Endothelial cell (in vitro differentiated cells): ENCODE results near the gene CEL. TPM values are rescaled to one million over a fixed set of nuclear protein-coding genes. Genes with fewer than 3 reads are reported as not detected.

Source experiments
- DNase-seq: peaks from one replicate; pipeline ENCODE4 v3.0.0; 2021; ENCODE audit warnings: low spot score
- H3K27ac Mint-ChIP-seq: one replicate; pipeline ENCODE4 v1.8.0; 2021; ENCODE audit warnings: mixed read lengths, inconsistent platforms; ENCODE audit not compliant: unreplicated experiment
- H3K27me3 Mint-ChIP-seq: one replicate; pipeline ENCODE4 v1.8.0; 2021; ENCODE audit warnings: mild to moderate bottlenecking, moderate library complexity, mixed read lengths, inconsistent platforms; ENCODE audit not compliant: unreplicated experiment
- H3K36me3 Mint-ChIP-seq: one replicate; pipeline ENCODE4 v1.8.0; 2021; ENCODE audit warnings: mild to moderate bottlenecking, low read depth, mixed read lengths, inconsistent platforms; ENCODE audit not compliant: unreplicated experiment
- H3K4me1 Mint-ChIP-seq: one replicate; pipeline ENCODE4 v1.8.0; 2021; ENCODE audit warnings: mild to moderate bottlenecking, mixed read lengths, inconsistent platforms; ENCODE audit not compliant: unreplicated experiment
- H3K4me3 Mint-ChIP-seq: one replicate; pipeline ENCODE4 v1.8.0; 2021; ENCODE audit warnings: mild to moderate bottlenecking, mixed read lengths, inconsistent platforms; ENCODE audit not compliant: unreplicated experiment
- H3K9me3 Mint-ChIP-seq: one replicate; pipeline ENCODE4 v1.8.0; 2021; ENCODE audit warnings: mixed read lengths, inconsistent platforms; ENCODE audit not compliant: unreplicated experiment
- total RNA-seq: library from RNA; stranded (reverse); fragmentation: NEBNext Ultra II Directional; extraction: Animal tissue kit (Norgen Biotek cat#: 25700); gene quantifications from one replicate; pipeline ENCODE4 v1.2.1, GENCODE V29; 2021; ENCODE audit not compliant: unreplicated experiment
- TF ChIP-seq, protein P1 (sequence below): fragments of 200-600 bp; sonication (generic); IDR thresholded peaks from one replicate; pipeline ENCODE4 v1.5.0; 2021; ENCODE audit warnings: antibody characterized with exemption; ENCODE audit not compliant: unreplicated experiment

CEL gene
- total RNA-seq, 1 donor from 2014 or later: 4.2 TPM

DNA sequence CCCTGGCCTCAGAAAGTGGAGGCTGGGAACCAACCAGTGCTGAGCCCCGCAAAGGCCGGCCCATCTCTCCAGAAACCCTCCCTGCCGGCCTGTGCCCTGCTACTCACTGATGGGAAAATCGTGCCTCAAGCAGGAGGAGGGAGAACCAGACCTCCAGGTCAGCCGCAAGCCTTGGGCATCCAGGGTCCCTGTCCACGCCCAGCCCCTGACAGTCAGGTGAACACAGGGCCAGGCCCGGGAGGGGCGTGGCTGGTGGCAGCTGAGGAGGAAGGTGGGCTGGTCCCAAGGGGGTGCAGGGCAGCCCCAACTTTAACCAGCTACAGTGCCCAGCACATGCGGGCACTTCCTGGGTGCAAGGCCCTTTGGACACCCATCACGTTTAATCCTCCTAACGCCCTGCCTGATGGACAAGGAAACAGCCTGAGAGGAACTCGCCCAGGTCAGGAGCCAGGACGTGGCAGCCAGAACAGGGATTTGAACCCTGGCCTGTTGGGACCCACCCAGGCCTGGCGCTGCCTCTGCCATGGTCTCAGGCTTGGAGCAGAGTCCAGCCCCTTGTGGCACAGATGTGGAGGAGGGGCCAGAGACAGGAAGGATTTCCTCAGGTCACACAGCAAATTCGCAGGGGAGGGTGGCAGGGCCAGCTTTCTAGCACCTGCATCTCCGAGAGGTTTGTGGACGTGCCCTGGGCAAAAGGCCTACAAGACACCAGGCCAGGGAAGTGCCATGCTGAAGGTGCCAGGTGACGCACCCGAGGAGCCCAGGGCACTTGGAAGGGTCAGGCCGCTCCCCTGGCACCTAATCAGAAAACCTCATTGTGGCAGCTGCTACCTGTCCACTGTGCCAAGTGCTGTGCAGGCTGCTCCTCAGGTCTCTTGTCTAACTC lies 54.8 kb downstream of the CEL start:
- no peak for DNase-seq
- Mint-ChIP-seq H3K4me3 (no peak overlapping the region), H3K27ac (no peak overlapping the region), H3K36me3 (peaks cover 12% of the 10 kb centered on the region), H3K9me3 (no peaks in the 10 kb centered on the region), H3K4me1 (peaks cover 45% of the 10 kb centered on the region), H3K27me3 (peaks cover 10% of the 10 kb centered on the region)
- TF ChIP-seq, protein P1, sequence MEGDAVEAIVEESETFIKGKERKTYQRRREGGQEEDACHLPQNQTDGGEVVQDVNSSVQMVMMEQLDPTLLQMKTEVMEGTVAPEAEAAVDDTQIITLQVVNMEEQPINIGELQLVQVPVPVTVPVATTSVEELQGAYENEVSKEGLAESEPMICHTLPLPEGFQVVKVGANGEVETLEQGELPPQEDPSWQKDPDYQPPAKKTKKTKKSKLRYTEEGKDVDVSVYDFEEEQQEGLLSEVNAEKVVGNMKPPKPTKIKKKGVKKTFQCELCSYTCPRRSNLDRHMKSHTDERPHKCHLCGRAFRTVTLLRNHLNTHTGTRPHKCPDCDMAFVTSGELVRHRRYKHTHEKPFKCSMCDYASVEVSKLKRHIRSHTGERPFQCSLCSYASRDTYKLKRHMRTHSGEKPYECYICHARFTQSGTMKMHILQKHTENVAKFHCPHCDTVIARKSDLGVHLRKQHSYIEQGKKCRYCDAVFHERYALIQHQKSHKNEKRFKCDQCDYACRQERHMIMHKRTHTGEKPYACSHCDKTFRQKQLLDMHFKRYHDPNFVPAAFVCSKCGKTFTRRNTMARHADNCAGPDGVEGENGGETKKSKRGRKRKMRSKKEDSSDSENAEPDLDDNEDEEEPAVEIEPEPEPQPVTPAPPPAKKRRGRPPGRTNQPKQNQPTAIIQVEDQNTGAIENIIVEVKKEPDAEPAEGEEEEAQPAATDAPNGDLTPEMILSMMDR: no peak

DNA sequence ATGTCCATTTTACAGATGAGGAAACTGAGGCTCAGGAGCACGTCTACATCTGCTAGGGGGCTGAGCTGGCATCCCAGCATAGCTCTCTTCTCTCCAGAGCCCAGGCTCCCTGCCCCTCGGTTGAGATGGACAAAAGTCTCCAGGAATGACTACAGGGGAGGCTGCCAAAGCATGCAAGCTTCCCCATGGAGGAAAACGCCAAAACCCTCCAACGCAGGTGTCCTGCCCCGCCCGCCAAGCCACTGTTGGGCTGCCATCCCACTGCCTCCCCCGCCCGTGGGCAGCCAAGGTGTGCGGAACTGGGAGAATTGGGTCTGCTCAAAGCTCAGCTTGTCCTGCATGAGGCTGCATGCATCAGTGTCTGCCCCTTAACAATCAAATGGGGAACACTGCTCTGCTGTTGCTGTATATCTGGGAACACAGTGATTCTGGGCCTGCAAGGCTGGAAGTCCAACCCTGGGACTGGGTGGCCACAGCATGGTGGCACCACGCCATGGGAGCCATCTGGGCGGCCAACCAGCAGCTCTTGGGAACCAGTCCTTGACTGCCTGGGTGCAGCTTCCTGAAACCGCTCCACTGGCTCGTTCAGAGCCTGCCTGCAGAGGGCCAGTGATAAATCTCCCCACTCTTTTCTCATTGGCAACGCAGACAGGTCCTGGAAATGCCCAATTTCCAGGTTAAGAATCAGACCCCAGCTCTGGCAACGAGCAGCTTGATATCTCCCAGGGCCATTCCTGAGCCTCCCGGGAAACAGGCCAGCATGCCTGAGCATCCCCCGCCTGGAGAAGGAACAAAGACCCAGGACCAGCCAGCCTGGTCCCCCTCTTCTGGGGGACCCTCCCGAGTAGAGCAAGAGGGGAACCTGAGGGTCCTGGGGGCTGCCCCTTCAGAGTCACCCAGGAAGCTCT lies 55.7 kb downstream of the CEL start:
- Mint-ChIP-seq H3K9me3 (no peaks in the 10 kb centered on the region), H3K36me3 (peaks cover 12% of the 10 kb centered on the region), H3K27ac (no peak overlapping the region), H3K4me1 (peaks cover 54% of the 10 kb centered on the region), H3K27me3 (peaks cover 14% of the 10 kb centered on the region), H3K4me3 (peak overlapping the region; percentile 71)
- TF ChIP-seq, protein P1: no peak
- DNase-seq: no peak

DNA sequence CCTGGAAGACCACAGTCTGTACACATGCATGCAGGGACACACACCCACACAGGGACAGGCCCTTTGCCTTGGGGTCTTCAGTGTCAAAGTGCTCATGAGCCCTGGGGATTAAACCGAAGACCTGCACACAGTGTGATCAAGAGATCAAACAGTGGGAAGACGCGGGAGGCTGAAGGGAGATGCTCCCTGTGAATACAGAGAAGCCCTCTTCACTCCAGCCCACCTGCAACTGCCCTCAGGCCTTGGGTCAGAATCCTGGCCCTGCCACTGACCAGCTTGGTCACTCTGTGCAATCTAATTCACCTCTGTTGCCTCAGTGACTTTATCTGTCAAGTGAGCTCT lies 56.4 kb downstream of the CEL start:
- Mint-ChIP-seq H3K27ac (peak overlapping the region; percentile 83), H3K9me3 (no peaks in the 10 kb centered on the region), H3K36me3 (peaks cover 12% of the 10 kb centered on the region), H3K27me3 (peaks cover 16% of the 10 kb centered on the region), H3K4me3 (peak overlapping the region; percentile 91), H3K4me1 (peaks cover 59% of the 10 kb centered on the region)
- TF ChIP-seq, protein P1: no peak
- no peak for DNase-seq

DNA sequence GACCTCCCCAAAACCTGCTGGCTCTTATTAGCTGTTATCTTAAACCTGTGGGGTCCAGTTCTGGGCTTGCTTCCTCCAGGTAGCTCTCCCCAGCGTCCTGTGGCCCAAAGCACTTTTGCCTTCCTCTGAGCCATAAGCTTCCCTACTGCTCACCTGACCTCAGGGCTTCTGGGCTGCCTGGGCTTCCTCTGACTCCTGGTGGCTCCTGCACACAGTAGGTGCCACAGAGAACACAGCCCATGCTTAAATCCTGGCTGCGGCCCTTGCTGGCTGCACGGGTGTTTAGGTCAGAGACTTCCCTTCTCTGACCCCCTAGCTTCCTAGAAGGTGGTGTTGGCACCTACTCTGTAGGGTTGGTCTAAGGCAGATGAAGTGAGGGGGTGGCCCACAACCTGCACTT lies 56.8 kb downstream of the CEL start:
- no peak for DNase-seq
- Mint-ChIP-seq H3K4me3 (peak overlapping the region; percentile 91), H3K4me1 (peaks cover 59% of the 10 kb centered on the region), H3K36me3 (peaks cover 12% of the 10 kb centered on the region), H3K9me3 (no peaks in the 10 kb centered on the region), H3K27ac (peak overlapping the region; percentile 83), H3K27me3 (peaks cover 17% of the 10 kb centered on the region)
- TF ChIP-seq, protein P1: no peak
